SK-MEL-5 (cell line): ENCODE results near the gene CDHR5. TPM values are rescaled to one million over a fixed set of nuclear protein-coding genes. Genes with fewer than 3 reads are reported as not detected.

Experiments used
- DNase-seq: peaks from one replicate; pipeline ENCODE4 v3.0.0-alpha.2; 2016; ENCODE audit warnings: low read depth, low spot score
- in situ Hi-C: cut with HindIII; loops from 2 replicates; pipeline ENCODE4 v1.10.0; 2016; ENCODE audit warnings: low sequenced_read_pairs, high pct_unique_total_duplicates, low pct_unique_long_range_greater_than_20kb
- total RNA-seq: library from RNA; depleted of rRNA; stranded (reverse); fragments of >200 nt; shearing (Covaris generic); gene quantifications from 2 replicates; pipeline ENCODE4 v1.2.3, GENCODE V29; 2014

The CDHR5 gene
- total RNA-seq, 1 experiment from 2014 or later, result not detected

GRCh38 chr11:628056-628455 lies 3.3 kb upstream of the CDHR5 start:
- in situ Hi-C loops, result no loop called here
- no peak for DNase-seq

GRCh38 chr11:627308-627576 lies 2.5 kb upstream of the CDHR5 start:
- DNase-seq, result no peak
- in situ Hi-C loops, result no loop called here

DNA sequence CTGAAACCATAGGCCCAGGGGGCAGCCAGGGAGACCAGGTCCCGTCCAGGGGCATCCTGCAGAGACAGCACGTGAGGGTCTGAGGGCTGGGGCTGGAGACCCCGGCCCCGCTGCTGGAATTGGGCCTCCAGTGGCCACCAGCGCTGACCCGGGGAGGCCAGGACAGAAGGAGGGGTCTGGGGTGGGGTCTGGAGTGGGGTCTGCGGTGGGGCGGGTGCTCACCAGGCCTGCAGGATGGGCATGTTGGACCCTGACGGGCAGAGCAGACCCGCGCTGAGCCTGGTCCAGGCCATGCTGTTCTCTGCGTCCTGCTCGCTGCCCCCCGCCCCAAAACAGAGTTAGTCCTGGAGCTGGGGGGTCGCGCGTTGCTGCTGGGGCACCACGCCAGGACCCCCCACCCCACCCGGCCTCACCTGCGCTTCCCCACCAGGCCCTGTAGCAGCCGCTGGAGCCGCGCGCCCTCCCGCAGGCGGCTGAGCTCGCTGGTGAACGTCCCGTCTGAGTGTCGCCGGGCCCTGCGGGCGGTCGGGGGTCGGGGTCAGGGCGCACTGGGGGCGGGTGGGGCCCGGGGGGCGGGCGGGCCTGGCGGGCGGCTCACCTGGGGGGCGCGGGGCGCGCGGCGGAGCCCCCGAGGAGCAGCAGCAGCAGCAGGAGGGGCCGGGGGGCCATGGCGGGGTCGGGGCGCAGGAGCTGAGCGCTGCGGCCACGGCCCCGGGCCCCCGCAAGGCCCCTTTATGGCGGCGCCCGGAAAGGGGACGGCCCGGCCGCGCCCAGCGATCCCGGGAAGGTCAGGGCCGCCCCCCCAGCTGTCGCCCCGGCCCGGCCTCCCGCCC lies 1.9 kb upstream of the CDHR5 start, which contains the start of gene SCT:
Gene SCT, minus strand, starts transcription at position 707 of the 833 bp plus-strand sequence. Its CDS starts 38 bp downstream, at position 669.
- in situ Hi-C loops, result no loop called here
- DNase-seq, result no peak

DNA sequence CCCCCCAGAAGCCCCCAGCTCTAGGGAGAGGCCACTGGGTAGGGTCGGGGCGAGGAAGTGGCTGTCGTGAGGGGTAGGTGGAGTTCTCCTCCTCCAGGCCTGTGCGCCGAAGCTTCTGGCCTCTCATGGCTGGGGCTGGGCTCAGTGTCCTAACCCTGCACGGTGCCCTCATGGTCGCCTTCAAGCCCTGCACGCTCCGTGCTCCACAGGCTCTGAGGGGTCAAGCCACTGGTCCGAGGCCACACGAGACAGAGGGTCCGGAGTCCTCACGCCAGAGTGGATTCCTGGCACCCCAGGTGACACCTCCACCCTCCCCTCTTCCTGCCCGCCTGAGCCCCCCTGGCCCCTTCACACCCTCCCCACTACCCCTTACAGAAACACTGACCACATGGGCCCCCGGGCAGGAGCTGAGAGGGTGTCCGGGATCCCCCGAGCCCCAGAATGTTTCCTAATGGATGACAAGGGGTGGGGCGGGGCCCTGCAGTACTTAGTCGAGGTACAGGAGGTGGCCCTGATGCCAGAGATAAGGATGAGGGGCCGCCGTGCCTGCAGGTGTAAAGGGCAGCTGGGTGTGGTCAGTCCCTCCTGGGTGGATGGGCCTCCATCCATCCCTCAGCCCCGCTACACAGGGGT lies 997 bp upstream of the CDHR5 start:
- no peak for DNase-seq
- in situ Hi-C loops, result no loop called here

DNA sequence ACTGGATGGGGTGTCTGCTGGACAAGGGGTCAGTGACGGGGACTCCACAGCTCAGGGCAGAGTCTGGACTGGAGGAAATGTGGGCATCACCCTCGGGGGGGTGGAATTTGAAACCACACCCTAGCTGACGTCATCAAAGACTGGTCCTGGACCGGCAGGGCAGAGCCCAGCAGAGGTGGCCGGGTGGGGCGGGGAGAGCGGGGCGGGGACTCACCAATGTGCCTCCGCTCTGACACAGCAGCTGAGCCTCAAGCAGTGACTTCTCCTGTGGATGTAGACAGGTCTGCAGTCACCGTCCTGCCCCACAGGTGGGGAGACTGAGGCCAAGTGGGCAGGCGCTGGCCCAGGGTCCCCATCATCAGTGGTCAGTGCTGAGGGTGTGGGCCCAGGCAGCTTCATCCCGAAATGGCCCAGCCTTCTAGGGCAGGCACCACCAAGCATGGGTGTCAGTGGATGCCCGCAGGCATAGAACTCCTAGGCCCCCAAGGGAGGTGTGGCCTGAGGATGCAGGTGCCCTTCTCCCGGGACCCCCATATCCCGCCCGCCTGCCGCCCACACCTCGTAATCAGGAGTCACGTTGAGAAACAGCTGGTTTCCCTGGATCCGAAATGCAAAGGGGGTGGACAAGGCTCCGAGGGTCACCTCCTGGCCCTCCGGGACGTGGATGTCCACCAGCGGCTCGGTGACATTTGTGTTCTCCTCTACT lies 603 bp downstream of the CDHR5 start:
- in situ Hi-C loops, result no loop called here
- DNase-seq, result no peak

GRCh38 chr11:623349-623869 lies 1.3 kb downstream of the CDHR5 start:
- in situ Hi-C loops, result no loop called here
- DNase-seq, result no peak

DNA sequence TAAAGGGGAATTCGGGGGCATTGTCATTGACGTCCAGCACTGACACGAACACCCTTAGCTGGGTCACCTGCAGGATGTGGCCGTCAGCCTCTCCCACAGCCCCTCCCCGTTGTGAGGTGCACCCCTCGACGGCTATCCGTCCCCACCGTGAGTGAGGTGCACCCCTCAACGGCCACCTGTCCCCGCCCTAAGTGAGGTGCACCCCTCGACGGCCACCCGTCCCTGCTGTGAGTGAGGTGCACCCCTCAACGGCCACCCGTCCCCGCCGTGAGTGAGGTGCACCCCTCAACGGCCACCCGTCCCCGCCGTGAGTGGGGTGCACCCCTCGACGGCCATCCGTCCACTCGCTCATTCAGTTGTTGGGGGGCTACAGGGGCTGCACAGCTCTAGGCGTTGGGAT lies 2.9 kb downstream of the CDHR5 start:
- in situ Hi-C loops, result no loop called here

DNA sequence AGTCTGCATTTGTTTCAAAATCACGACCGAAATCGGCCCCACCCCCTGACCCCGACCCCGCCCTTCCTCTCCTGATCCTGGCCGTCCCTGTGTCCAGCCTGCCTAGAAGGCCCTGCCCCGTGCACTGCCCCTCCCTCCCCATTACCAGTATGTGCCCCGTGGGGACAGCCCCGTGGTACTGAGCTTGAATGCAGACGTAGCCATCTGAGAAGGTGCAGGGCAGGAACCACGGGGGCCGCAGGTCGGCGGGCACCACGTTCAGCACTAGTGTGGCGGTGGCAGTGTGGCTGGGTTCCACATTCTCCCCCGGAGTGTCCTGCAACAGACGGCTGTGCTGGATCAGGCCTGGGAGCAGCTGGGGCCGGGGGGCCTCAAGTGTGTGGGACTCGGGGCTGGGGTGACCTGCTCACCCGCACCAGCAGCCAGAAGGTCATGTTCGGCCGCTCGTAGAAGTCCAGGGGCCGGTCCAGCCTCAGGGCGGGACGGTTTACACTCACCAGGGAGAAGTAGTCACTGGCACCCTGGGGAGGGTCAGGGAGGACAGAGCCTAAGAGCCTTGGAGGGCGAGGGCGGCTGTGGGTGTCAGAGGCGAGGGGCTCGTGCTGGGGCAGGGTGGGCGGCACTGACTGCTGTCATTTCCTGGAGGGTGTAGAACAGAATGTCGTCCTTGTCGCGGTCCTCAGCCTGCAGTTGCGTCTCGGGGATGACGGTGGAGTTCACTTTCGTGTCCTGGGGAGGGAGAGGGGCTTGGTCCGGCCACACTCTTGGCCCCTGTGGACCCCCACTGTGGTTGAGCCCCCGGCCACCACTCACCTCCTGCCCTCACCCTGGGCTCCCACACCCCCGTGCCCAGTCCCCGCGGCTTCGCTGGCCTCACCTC lies 3.6 kb downstream of the CDHR5 start:
- no peak for DNase-seq
- in situ Hi-C loops, result no loop called here

More for the DNA sequence above, 2.9 kb downstream of the CDHR5 start:
- no peak for DNase-seq

- in situ Hi-C loops, result no loop called here
- DNase-seq, result no peak
Measured at GRCh38 chr11:620201-620600, 4.6 kb downstream of the CDHR5 start.

GRCh38 chr11:619628-620050 lies 5.1 kb downstream of the CDHR5 start:
- in situ Hi-C loops, result no loop called here
- DNase-seq, result no peak

DNA sequence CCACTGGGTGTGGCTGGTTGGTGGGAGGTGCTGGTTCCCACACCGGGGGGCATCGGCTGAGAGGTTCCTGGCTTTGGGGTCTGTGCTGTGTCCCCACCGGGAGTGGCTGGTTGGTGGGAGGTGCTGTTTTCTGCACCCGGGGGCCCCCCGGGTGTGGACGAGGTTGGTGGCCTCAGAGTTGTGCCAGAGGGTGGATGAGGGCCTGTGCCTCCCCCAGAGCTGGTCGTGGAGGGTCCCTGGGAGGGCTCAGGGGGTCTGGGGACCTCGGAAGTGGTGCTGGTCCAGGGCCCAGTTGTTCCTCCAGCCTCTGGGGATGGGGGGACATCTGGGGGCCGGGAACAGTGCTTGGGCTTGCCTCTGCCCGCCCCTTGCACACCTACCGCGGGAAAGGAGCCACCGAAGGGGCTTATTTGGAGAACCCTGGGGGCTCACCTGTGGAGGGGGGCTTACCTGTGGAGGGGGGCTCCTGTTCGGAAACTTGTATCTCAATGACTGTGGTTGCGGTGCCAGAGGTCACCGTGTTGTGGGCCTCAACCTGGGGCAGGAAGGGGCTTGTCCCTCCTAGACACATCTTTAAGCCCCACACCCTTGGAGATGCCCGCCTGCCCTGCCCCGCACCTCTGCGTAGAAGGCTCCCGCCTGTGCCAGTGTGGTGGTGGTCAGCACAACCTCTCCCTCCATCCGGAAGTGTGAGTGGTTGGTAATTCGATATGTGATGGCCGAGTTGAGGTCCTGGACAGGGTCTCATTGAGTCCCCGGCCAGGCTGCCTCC lies 5.7 kb downstream of the CDHR5 start:
- no peak for DNase-seq
- in situ Hi-C loops, result no loop called here

DNA sequence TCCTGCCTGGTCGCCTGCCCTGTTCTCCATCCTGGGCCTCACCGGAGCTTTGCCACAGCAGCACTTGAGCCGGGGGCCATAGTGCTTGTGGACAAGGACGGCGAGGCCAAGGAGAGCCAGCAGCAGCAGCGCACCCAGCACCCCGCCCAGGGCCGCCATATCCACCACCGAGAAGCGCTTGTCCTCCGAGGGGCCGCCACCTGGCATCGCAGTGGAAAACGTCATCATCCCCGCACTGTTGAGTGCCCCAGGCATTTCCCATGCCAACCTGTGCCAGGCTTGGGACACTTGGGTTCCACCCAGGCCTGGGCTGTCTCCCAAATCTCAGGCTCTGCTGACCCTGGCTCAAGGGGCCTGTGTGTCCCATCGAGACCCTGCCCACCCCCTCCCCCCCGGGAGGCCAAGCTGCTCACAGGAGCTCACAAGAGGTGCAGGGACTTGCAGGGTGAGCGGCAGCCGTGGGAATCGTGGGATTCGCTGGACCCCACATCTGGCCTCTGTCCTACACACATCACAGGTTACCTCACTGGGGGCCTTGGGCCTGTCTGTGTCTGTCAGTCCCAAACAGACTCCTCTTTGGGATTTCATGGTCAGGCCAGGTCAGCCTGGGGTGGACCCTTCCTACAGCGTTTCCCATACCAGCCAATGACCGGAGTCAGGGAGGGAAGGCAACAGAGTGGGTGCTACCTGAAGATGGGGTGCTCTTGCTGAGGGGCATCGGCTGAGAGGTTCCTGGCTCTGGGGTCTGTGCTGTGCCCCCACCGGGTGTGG lies 6.7 kb downstream of the CDHR5 start:
- in situ Hi-C loops, result no loop called here

DNA sequence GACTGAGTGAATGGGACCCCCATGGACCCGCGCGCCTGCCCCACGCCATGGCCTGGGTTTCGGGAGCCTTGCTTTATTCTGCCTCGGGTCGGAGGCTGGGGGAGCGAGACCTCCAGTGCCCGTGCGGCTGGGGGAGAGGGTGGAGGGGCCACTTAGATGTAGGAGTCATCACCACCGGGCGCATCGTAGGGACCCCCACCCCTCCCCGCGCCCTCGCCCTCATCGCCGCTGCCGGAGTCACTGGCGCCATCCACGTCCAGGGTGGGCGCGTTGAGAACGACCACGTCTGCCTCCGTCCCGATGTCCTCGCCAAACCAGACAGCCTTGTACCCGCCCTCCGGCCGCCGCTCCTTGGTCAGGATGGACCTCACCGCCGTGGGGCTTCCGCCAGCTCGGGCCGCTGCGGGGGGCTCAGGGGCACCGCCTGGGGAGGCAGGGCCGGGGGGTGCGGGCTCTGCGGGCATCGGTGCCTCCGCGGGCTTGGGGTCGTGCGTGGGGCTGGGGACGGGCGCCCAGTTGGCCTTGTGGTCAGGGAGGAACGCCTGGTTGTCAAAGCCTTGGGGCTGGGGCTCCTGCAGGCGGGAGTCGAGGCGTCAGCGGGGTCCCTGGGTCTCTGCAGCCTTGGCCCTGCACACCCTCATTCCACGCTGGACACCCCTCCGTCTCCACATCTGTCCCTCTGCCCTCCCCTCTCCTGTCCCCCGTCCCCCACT lies 7.4 kb downstream of the CDHR5 start:
- no peak for DNase-seq
- in situ Hi-C loops, result no loop called here

More for the DNA sequence above, 6.7 kb downstream of the CDHR5 start:
- DNase-seq, result no peak

GRCh38 chr11:616320-617198 lies 8.2 kb downstream of the CDHR5 start:
- in situ Hi-C loops, result no loop called here
- no peak for DNase-seq
